Neural progenitor cell (in vitro differentiated cells): ENCODE data around the gene FEV.

Source experiments
- EZH2 ChIP-seq: fragments of 200-600 bp; sonication (generic); IDR thresholded peaks from 2 replicates; pipeline ENCODE4 v1.6.1; 2017; ENCODE audit warnings: antibody characterized with exemption, mild to moderate bottlenecking, moderate library complexity
- EZH2phosphoT487 ChIP-seq: fragments of 200-600 bp; sonication (generic); IDR thresholded peaks from 2 replicates; pipeline ENCODE4 v1.6.1; 2017; ENCODE audit warnings: antibody characterized with exemption
- TF ChIP-seq, protein P1 (sequence below): fragments of 200-600 bp; sonication (generic); IDR thresholded peaks from 2 replicates; pipeline ENCODE4 v1.5.1; 2017; ENCODE audit warnings: antibody characterized with exemption, mild to moderate bottlenecking

DNA sequence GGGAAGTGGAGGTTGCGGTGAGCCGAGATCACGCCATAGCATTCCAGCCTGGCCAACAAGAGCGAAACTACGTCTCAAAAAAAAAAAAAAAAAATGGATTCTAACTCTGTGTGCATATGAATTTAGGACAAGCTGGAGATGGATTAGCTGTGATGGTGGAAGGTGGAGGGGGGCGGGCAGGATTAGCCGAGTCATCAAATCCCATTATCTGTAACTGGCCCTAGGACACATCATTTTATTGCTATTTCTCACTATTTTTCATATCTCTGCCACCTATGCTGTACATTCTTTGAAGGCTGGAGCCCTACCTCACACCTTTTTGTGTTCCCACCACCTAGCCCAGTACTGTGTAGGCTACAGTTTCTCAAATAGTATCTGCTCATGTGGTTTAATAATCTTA is 32.8 kb downstream of the FEV start:
- TF ChIP-seq, protein P1, sequence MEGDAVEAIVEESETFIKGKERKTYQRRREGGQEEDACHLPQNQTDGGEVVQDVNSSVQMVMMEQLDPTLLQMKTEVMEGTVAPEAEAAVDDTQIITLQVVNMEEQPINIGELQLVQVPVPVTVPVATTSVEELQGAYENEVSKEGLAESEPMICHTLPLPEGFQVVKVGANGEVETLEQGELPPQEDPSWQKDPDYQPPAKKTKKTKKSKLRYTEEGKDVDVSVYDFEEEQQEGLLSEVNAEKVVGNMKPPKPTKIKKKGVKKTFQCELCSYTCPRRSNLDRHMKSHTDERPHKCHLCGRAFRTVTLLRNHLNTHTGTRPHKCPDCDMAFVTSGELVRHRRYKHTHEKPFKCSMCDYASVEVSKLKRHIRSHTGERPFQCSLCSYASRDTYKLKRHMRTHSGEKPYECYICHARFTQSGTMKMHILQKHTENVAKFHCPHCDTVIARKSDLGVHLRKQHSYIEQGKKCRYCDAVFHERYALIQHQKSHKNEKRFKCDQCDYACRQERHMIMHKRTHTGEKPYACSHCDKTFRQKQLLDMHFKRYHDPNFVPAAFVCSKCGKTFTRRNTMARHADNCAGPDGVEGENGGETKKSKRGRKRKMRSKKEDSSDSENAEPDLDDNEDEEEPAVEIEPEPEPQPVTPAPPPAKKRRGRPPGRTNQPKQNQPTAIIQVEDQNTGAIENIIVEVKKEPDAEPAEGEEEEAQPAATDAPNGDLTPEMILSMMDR, result no peak
- no peak for TF ChIP-seq EZH2
- no peak for TF ChIP-seq EZH2phosphoT487
